ENCODE results near the gene LAMTOR3. TPM values are rescaled to one million over a fixed set of nuclear protein-coding genes. Genes with fewer than 3 reads are reported as not detected.

Gene LAMTOR3
- polyA plus RNA-seq, 1 of the 3 experiments (the other 2 are of a cell fraction): 20.8 TPM

DNA sequence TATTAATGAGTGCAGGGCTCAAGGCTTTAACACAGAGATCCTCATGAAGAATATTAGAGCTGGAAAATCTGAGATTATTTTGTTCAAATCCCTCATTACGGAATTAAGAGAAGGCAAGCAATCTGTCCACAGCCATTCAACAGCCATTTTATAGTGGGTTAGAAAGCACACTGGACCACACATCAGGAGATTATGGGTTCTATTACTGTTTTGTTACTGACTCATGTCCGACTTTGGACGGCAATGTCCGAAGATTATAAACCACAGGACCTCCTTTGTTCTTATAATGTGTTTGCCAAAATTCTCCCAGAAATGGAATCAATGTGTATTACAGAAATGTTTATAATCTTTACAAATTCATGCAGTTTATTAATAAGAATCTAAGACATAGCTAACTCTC is 8.1 kb downstream of the LAMTOR3 start:
- Histone ChIP-seq H3K4me3 (ENCODE audit: low read depth in 2 of 2, low read length in 1 of 2) (no peak overlapping the region), H4K20me1 (ENCODE audit: insufficient read depth) (no peaks in the 10 kb centered on the region), H3K9me3 (no peaks in the 10 kb centered on the region), H3K79me2 (ENCODE audit: insufficient read depth) (peaks cover 47% of the 10 kb centered on the region), H3K9me2 (no peaks in the 10 kb centered on the region), H3K9ac (no peak overlapping the region), H2AFZ (ENCODE audit: low read depth) (no peak overlapping the region), H3K36me3 (replicated peaks in 1 of 2; ENCODE audit: control insufficient read depth in 1 of 2, insufficient read depth in 2 of 2, low read length in 1 of 2) (peaks cover 67 to 70% of the 10 kb centered on the region in 2 experiments), H3K4me1 (ENCODE audit: control insufficient read depth in 1 of 2, insufficient read depth in 2 of 2, low read depth in 1 of 2, low read length in 1 of 2) (no peaks in the 10 kb centered on the region; a peak in 1 of 4 replicates), H3K27ac (ENCODE audit: low read depth in 2 of 2, low read length in 1 of 2) (0 out of 4 replicates have a peak overlapping the region, but pooled peaks of 1 of the 2 experiments have one; percentile 7), H3F3A (replicated peaks; ENCODE audit: insufficient read depth) (peaks cover 26% of the 10 kb centered on the region), H3K27me3 (ENCODE audit: insufficient read depth) (no peaks in the 10 kb centered on the region), H3K4me2 (no peak overlapping the region)
- 96% methylated on average over 4 of the region's 4 CpGs for WGBS (ENCODE audit: low lambda C conversion rate)
- ChIA-PET CTCF (interaction anchor here (0.8 to 1.7 kb wide), 2 partner anchors 78 to 423 kb away, joined by 3 to 6 read pairs; no protein-coding TSS in a partner anchor), POLR2A (no interaction called here)
- DNase-seq: no peak
- no peak for TF ChIP-seq TAF1 (IDR thresholded peaks at IDR 0.05; ENCODE audit: borderline replicate concordance, low read depth, low read length)
- no peak for TF ChIP-seq NFIC (IDR thresholded peaks at IDR 0.05; ENCODE audit: borderline replicate concordance)
- no peak for TF ChIP-seq ELF1 (IDR thresholded peaks at IDR 0.05)
- TF ChIP-seq EP300 (IDR thresholded peaks at IDR 0.05; ENCODE audit: borderline replicate concordance in 1 of 2, low read depth in 1 of 2, low read length in 1 of 2): no peak
- TF ChIP-seq SMC3 (IDR thresholded peaks at IDR 0.05; ENCODE audit: low read depth, low read length): no peak
- no peak for TF ChIP-seq NRF1 (IDR thresholded peaks at IDR 0.05; ENCODE audit: low read depth, low read length)
- TF ChIP-seq ZBTB33 (IDR thresholded peaks at IDR 0.05; ENCODE audit: borderline replicate concordance, low read depth): no peak
- TF ChIP-seq, protein P1, sequence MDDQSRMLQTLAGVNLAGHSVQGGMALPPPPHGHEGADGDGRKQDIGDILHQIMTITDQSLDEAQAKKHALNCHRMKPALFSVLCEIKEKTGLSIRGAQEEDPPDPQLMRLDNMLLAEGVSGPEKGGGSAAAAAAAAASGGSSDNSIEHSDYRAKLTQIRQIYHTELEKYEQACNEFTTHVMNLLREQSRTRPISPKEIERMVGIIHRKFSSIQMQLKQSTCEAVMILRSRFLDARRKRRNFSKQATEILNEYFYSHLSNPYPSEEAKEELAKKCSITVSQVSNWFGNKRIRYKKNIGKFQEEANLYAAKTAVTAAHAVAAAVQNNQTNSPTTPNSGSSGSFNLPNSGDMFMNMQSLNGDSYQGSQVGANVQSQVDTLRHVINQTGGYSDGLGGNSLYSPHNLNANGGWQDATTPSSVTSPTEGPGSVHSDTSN (IDR thresholded peaks at IDR 0.05): no peak
- TF ChIP-seq MEF2A (IDR thresholded peaks at IDR 0.05; ENCODE audit: borderline replicate concordance, low read depth): no peak
- TF ChIP-seq, protein P2, sequence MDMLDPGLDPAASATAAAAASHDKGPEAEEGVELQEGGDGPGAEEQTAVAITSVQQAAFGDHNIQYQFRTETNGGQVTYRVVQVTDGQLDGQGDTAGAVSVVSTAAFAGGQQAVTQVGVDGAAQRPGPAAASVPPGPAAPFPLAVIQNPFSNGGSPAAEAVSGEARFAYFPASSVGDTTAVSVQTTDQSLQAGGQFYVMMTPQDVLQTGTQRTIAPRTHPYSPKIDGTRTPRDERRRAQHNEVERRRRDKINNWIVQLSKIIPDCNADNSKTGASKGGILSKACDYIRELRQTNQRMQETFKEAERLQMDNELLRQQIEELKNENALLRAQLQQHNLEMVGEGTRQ (IDR thresholded peaks at IDR 0.05; ENCODE audit: borderline replicate concordance, low read depth, low read length): no peak
- TF ChIP-seq, protein P3, sequence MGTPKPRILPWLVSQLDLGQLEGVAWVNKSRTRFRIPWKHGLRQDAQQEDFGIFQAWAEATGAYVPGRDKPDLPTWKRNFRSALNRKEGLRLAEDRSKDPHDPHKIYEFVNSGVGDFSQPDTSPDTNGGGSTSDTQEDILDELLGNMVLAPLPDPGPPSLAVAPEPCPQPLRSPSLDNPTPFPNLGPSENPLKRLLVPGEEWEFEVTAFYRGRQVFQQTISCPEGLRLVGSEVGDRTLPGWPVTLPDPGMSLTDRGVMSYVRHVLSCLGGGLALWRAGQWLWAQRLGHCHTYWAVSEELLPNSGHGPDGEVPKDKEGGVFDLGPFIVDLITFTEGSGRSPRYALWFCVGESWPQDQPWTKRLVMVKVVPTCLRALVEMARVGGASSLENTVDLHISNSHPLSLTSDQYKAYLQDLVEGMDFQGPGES (IDR thresholded peaks at IDR 0.05; ENCODE audit: low read depth, low read length): no peak
- no peak for TF ChIP-seq GABPA (IDR thresholded peaks at IDR 0.05; ENCODE audit: low read depth)
- TF ChIP-seq CHD2 (IDR thresholded peaks at IDR 0.05; ENCODE audit: low read length, partially characterized antibody): no peak
- no peak for TF ChIP-seq MXI1 (IDR thresholded peaks at IDR 0.05; ENCODE audit: low read depth, low read length)
- TF ChIP-seq MAX (IDR thresholded peaks at IDR 0.05; ENCODE audit: low read depth): no peak
- no peak for TF ChIP-seq RFX5 (IDR thresholded peaks at IDR 0.05; ENCODE audit: low read length)
- TF ChIP-seq, protein P4, sequence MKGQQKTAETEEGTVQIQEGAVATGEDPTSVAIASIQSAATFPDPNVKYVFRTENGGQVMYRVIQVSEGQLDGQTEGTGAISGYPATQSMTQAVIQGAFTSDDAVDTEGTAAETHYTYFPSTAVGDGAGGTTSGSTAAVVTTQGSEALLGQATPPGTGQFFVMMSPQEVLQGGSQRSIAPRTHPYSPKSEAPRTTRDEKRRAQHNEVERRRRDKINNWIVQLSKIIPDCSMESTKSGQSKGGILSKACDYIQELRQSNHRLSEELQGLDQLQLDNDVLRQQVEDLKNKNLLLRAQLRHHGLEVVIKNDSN (IDR thresholded peaks at IDR 0.05; ENCODE audit: borderline replicate concordance, low read depth): no peak
- no peak for TF ChIP-seq FOXJ3 (CRISPR knock-in tag; IDR thresholded peaks at IDR 0.05)

Measured in SK-N-SH (cell line).